Activated CD4-positive, alpha-beta T cell treated with anti-CD3 and anti-CD28 coated beads, Interleukin-2, amount 10 ng/mL, durations not matched to agents 7 days and 5 days (primary cell): Measurements from ENCODE around the gene CBLN3. TPM values are rescaled to one million over a fixed set of nuclear protein-coding genes. Genes with fewer than 3 reads are reported as not detected.

ENCODE experiments used
- CTCF ChIA-PET: fragments of 350-600 bp; sonication (Branson Sonifier 250); formaldehyde crosslinking; loops from one replicate; lab custom pipeline; 2021; ENCODE audit warnings: antibody characterized with exemption; lab: Charles Lee
- POLR2A ChIA-PET: fragments of 350-600 bp; sonication (Branson Sonifier 250); formaldehyde crosslinking; loops from one replicate; lab custom pipeline; 2021; ENCODE audit warnings: antibody characterized with exemption; lab: Charles Lee
- DNase-seq: peaks from one replicate; pipeline ENCODE4 v3.0.0-alpha.2; 2020
- H3K27ac Mint-ChIP-seq: one replicate; pipeline ENCODE4 v1.8.0; 2021; ENCODE audit warnings: mild to moderate bottlenecking, moderate library complexity, mixed read lengths
- H3K27me3 Mint-ChIP-seq: one replicate; pipeline ENCODE4 v1.8.0; 2021; ENCODE audit warnings: mixed read lengths
- H3K36me3 Mint-ChIP-seq: one replicate; pipeline ENCODE4 v1.8.0; 2021; ENCODE audit warnings: low read depth, mixed read lengths
- H3K4me1 Mint-ChIP-seq: one replicate; pipeline ENCODE4 v1.8.0; 2021; ENCODE audit warnings: mixed read lengths
- H3K4me3 Mint-ChIP-seq: one replicate; pipeline ENCODE4 v1.8.0; 2021; ENCODE audit warnings: mild to moderate bottlenecking, moderate library complexity, mixed read lengths
- H3K9me3 Mint-ChIP-seq: one replicate; pipeline ENCODE4 v1.8.0; 2021; ENCODE audit warnings: mixed read lengths
- total RNA-seq, 2 experiments: library from RNA; stranded (reverse); gene quantifications; one replicate each; pipeline ENCODE4 v1.2.3, GENCODE V29; 2021

The CBLN3 gene
- total RNA-seq, 2 experiments from 2014 or later, result 5.2 to 5.3 TPM

DNA sequence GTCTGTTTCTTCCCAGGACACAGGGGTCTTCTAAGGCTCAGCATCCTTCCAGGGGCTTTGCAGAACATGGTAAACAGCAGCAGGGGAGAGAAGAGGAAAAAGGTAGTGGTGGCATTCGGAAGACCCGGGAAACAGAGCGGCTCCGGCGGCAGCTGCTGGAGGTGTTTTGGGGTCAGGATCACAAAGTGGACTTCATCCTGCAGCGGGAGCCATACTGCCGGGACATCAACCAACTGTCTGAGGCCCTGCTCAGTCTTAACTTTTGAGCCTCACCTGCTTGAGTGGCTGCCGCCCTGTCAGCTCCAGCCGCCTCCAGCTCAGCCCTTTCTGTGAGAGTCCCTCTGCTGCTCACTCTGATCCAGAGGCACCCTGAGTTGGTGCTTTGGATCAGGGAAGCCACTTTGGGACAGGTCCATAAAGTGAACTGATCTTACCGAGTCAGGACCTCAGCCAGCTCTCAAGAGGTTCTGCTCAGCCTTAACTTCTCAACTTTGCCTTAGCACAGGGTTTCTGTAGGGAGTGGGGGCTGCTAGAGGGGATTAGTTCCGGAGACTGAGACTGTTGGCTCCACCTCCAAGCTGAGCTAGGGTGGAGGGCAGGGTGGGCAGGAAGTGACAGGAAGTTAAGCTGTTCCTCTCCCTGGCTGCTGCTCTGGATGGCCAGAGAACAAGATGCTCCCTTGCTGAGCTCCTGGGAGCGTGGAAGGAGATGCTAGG, 7.7 kb upstream of the CBLN3 start:
- Mint-ChIP-seq H3K4me1 (peaks cover 69% of the 10 kb centered on the region), H3K4me3 (peak overlapping the region; percentile 31), H3K36me3 (peaks cover 69% of the 10 kb centered on the region), H3K27ac (peak overlapping the region; percentile 89), H3K9me3 (no peaks in the 10 kb centered on the region), H3K27me3 (no peaks in the 10 kb centered on the region)
- ChIA-PET CTCF (interaction anchor here (0.6 to 3.5 kb wide), 17 partner anchors 9 to 1355 kb away, joined by 3 to 44 read pairs (median 5); partner anchors contain the start of genes CIDEB, DHRS1, LTB4R and LTB4R2), POLR2A (interaction anchor here (1.1 kb wide), 1 partner anchor 103 kb away, joined by 4 read pairs; no protein-coding TSS in a partner anchor)
- peak; percentile 39 for DNase-seq

DNA sequence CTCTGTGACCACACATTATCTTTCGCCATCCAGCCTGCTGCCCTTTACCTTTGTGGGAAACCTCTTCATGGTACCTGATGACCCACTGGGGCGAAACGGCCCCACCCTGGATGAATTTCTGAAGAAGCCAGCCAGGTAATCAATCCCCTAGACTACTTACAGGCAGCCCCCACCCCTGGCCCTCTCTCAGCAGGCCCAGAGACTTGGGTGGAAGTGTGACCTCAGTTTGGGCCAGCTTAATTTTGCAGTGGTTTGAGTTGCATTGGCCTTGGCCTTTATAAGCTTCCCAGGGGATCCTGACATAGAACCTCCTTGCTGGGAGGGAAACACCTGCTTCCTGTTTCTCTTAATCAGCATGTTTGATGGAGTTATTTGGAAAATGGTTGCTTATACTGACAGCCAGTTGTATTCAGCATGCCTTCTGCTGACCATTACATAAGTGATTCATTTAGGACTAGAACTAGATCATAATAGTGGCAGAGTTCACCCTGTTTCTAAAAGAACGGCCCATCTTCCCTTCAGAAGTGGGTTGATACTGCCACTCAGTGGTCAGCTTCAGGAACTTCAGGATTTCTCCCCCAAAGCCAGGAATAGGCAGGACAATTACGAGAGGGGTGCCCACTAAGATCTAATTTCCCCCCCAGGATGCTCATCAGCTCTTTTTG, 7.0 kb upstream of the CBLN3 start:
- Mint-ChIP-seq H3K27ac (peak overlapping the region; percentile 89), H3K4me1 (peaks cover 70% of the 10 kb centered on the region), H3K4me3 (peak overlapping the region; percentile 11), H3K36me3 (peaks cover 72% of the 10 kb centered on the region), H3K27me3 (no peaks in the 10 kb centered on the region), H3K9me3 (no peaks in the 10 kb centered on the region)
- CTCF ChIA-PET, result interaction anchor here (0.9 to 3.5 kb wide), 18 partner anchors 8 to 140 kb away, joined by 3 to 44 read pairs (median 4); partner anchors contain the start of genes CIDEB, DHRS1, LTB4R and LTB4R2
- POLR2A ChIA-PET, result interaction anchor here (0.6 to 1.1 kb wide), 2 partner anchors 103 to 311 kb away, joined by 4 to 10 read pairs; no protein-coding TSS in a partner anchor
- peak; percentile 63 for DNase-seq

DNA sequence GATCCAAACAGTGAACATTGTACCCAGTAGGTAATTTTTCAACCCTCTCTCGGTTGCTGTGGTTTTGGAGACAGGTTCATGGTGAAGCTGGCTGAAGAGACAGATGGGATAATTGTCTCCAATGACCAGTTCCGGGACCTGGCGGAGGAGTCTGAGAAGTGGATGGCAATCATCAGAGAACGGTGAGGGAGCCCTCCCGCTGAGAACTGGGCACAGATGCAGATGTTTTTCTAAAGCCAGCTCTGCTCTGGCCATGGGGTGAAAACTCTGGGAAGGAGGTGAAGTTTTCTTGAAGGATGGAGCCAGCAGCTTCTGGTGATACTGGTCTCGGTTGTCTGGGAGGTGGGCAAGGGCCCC, 6.5 kb upstream of the CBLN3 start:
- no peaks in the 10 kb centered on the region for H3K27me3 Mint-ChIP-seq
- no peaks in the 10 kb centered on the region for H3K9me3 Mint-ChIP-seq
- ChIA-PET POLR2A (interaction anchor here (0.6 kb wide), 1 partner anchor 310 kb away, joined by 10 read pairs; no protein-coding TSS in a partner anchor), CTCF (interaction anchor here (0.9 to 3.5 kb wide), 15 partner anchors 13 to 139 kb away, joined by 3 to 44 read pairs (median 5); partner anchors contain the start of genes CIDEB, DHRS1, LTB4R2 and NOP9)
- H3K27ac Mint-ChIP-seq, result no peak overlapping the region
- H3K36me3 Mint-ChIP-seq, result peaks cover 73% of the 10 kb centered on the region
- no peak overlapping the region for H3K4me3 Mint-ChIP-seq
- H3K4me1 Mint-ChIP-seq, result peaks cover 70% of the 10 kb centered on the region
- no peak for DNase-seq

DNA sequence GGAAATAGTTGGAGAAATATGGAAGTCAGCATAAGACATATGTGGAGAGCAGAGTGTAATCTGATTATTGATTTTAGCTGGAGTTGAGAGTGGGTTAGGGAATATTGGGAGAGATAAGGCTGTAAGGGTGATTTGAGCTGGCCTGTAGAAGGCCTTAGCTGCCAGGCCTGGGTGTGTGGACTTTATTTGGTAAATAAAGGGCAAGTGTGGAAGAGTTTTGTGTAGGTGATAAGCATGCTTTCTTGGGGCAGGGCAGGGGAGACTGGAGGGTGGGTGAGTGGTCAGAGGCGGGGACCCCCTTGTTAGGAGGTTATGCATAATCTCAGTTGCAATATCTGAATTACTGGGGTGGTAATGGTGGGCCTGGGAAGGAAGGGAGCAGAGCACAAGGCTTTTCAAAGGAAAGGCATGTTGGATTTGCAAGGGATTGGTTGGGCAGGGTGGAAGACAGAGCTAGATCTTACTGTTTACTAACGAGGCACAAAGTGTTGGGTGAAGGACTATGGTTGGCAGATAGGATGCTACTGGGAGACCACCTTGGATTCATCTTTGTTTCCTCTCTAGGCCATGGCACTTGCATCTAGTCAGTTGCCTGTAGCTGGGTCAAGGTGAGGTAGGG, 5.8 kb upstream of the CBLN3 start:
- H3K9me3 Mint-ChIP-seq, result no peaks in the 10 kb centered on the region
- H3K27ac Mint-ChIP-seq, result peak overlapping the region; percentile 11
- DNase-seq, result no peak
- H3K36me3 Mint-ChIP-seq, result peaks cover 67% of the 10 kb centered on the region
- H3K27me3 Mint-ChIP-seq, result no peaks in the 10 kb centered on the region
- ChIA-PET CTCF (interaction anchor here (0.6 to 3.5 kb wide), 14 partner anchors 12 to 285 kb away, joined by 3 to 44 read pairs (median 4); partner anchors contain the start of genes CIDEB, LTB4R2 and RIPK3), POLR2A (no interaction called here)
- H3K4me3 Mint-ChIP-seq, result no peak overlapping the region
- H3K4me1 Mint-ChIP-seq, result peaks cover 66% of the 10 kb centered on the region

DNA sequence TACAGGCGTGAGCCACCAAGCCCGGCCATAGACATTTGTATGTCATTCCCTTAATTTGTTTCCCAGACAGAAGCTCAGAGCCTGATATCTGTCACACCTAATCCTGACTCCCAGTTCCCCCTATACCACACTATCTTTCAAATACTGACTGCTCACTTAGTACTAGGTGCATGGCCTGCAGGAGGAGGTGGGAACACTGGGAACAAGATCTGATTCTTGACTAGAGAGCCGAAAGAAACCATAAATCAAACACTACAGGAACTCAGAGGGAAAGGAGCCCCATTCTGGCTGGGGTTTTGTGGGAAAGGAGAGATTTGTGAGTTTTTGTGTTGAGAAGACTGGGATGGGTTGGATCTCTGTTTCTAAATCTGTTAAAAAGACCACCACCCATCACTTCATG, 5.2 kb upstream of the CBLN3 start:
- Mint-ChIP-seq H3K9me3 (no peaks in the 10 kb centered on the region), H3K36me3 (peaks cover 66% of the 10 kb centered on the region), H3K27me3 (no peaks in the 10 kb centered on the region), H3K4me1 (peaks cover 65% of the 10 kb centered on the region), H3K4me3 (no peak overlapping the region), H3K27ac (no peak overlapping the region)
- POLR2A ChIA-PET, result no interaction called here
- CTCF ChIA-PET, result interaction anchor here (0.6 to 0.9 kb wide), 3 partner anchors 102 to 159 kb away, joined by 3 to 4 read pairs (median 3); no protein-coding TSS in a partner anchor
- no peak for DNase-seq

DNA sequence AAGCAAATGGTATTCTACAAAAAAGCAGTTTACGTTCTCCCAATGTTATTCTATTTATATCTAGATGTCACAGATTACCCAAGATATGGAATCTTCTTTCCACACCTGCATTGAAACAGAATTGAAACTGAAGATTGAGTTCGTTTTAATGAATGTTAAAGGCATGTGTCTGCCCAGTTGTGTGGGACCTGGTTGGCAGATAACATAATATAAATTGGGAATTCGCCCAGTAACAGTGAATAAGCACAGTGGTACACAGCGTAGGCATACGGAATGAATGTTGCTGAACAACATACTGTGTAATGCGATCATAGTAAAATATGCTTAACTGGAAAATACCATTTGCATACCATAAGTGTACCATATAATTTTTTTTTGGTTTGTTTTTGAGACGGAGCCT, 4.6 kb upstream of the CBLN3 start:
- Mint-ChIP-seq H3K4me3 (no peak overlapping the region), H3K9me3 (no peaks in the 10 kb centered on the region), H3K36me3 (peaks cover 60% of the 10 kb centered on the region), H3K4me1 (peaks cover 65% of the 10 kb centered on the region), H3K27ac (no peak overlapping the region), H3K27me3 (no peaks in the 10 kb centered on the region)
- CTCF ChIA-PET, result interaction anchor here (0.6 to 3.6 kb wide), 3 partner anchors 101 to 127 kb away, joined by 3 to 33 read pairs (median 3); partner anchors contain the start of genes CIDEB and LTB4R2
- POLR2A ChIA-PET, result no interaction called here
- no peak for DNase-seq

DNA sequence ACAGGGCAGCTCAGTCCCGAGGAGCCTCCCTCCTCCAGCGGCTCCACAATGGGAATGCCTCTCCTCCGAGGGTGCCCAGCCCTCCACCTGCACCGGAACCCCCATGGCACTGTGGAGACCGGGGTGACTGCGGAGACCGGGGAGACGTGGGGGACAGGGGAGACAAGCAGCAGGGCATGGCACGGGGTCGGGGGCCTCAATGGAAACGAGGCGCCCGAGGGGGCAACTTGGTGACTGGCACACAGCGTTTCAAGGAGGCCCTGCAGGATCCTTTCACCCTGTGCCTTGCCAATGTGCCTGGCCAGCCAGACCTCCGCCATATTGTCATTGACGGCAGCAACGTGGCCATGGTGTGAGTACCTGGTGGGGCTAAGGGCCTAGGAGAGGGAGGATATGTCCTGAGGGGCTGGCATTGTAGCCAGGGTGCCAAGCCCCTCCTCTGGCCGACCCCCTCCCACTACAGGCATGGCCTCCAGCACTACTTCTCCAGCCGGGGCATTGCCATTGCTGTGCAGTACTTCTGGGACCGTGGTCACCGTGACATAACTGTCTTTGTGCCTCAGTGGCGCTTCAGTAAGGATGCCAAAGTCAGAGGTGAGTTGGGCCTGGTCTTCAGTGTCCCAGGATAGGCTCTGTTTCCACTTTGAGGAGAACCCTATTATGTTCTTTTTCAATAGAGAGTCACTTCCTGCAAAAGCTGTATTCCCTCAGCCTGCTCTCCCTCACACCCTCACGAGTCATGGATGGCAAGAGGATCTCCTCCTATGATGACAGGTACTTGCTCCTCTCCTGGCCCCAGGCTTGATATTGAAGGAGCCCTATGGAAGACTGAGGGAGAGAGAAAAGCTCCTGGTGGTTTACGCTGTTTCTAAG, 3.0 kb upstream of the CBLN3 start:
- ChIA-PET CTCF (interaction anchor here (0.6 to 6.5 kb wide), 36 partner anchors 9 to 324 kb away, joined by 3 to 108 read pairs (median 5); partner anchors contain the start of genes ADCY4, CIDEB, DCAF11 and GZMB), POLR2A (interaction anchor here (1.0 to 2.5 kb wide), 3 partner anchors 9 to 99 kb away, joined by 3 to 18 read pairs (median 3); no protein-coding TSS in a partner anchor)
- peaks cover 44% of the 10 kb centered on the region for H3K36me3 Mint-ChIP-seq
- no peak for DNase-seq
- no peaks in the 10 kb centered on the region for H3K9me3 Mint-ChIP-seq
- no peak overlapping the region for H3K4me3 Mint-ChIP-seq
- peaks cover 57% of the 10 kb centered on the region for H3K4me1 Mint-ChIP-seq
- peak overlapping the region; percentile 98 for H3K27ac Mint-ChIP-seq
- no peaks in the 10 kb centered on the region for H3K27me3 Mint-ChIP-seq

DNA sequence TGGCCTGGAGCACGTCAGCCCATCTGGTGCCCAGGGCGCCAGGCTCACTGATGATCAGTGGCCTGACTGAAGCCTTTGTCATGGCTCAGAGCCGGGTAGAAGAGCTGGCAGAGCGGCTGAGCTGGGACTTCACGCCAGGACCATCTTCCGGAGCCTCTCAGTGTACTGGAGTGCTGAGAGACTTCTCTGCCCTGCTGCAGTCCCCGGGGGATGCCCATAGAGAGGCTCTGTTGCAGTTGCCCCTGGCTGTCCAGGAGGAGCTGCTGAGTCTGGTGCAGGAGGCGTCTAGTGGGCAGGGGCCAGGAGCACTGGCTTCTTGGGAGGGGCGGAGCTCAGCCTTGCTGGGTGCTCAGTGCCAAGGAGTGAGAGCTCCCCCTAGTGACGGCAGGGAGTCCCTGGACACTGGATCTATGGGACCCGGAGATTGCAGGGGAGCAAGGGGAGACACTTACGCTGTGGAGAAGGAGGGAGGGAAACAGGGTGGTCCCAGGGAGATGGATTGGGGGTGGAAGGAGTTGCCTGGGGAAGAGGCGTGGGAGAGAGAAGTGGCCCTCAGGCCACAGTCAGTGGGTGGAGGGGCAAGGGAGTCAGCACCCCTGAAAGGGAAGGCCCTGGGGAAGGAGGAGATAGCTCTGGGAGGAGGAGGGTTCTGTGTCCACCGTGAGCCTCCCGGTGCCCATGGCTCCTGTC, 2.2 kb upstream of the CBLN3 start:
- Mint-ChIP-seq H3K27ac (peak overlapping the region; percentile 98), H3K9me3 (no peaks in the 10 kb centered on the region), H3K4me3 (peak overlapping the region; percentile 90), H3K4me1 (peaks cover 56% of the 10 kb centered on the region), H3K36me3 (peaks cover 37% of the 10 kb centered on the region), H3K27me3 (no peaks in the 10 kb centered on the region)
- POLR2A ChIA-PET, result interaction anchor here (0.6 to 2.5 kb wide), 6 partner anchors 10 to 282 kb away, joined by 3 to 18 read pairs (median 4); no protein-coding TSS in a partner anchor
- CTCF ChIA-PET, result interaction anchor here (0.6 to 6.5 kb wide), 55 partner anchors 9 to 391 kb away, joined by 3 to 108 read pairs (median 5); partner anchors contain the start of genes ADCY4, CHMP4A, CIDEB and DCAF11
- peak; percentile 95 for DNase-seq

DNA sequence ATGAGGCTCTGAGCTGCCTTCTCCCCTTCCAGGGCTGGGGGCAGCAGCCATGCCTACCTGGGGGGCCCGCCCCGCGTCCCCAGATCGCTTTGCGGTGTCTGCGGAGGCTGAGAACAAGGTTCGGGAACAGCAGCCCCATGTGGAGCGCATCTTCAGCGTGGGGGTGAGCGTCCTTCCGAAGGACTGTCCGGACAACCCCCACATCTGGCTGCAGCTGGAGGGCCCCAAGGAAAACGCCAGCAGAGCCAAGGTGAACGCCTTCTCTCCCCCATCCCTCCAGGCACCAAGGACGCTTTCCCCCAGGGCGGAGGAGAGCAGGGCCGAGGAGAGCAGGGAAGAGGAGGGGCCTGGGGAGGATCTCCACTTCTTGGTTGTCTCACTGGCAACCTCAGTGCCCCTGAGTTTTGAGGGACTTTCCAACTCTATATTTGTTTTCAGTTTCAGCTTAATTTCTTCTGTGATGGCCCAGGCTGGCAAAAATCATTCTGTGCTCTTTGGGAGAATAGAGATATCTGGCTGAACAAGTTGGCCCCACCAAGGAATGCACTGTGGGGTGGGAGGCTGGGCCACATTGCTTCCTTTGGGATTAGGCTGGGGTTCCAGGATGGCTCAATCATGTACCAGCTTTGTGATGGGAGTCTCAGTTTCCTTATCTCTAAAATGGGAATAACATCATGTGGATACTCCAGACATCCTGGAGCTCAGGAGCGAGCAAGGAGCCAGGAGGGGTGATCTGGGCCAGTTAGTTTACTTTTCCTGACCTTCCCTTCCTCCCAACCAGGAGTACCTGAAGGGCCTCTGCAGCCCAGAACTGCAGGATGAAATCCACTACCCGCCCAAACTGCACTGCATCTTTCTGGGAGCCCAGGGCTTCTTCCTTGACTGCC, 1.5 kb upstream of the CBLN3 start:
- Mint-ChIP-seq H3K4me1 (peaks cover 56% of the 10 kb centered on the region), H3K4me3 (peak overlapping the region; percentile 90), H3K36me3 (peaks cover 33% of the 10 kb centered on the region), H3K9me3 (no peaks in the 10 kb centered on the region), H3K27me3 (no peaks in the 10 kb centered on the region), H3K27ac (peak overlapping the region; percentile 98)
- CTCF ChIA-PET, result interaction anchor here (0.6 to 6.5 kb wide), 56 partner anchors 8 to 390 kb away, joined by 3 to 108 read pairs (median 4); partner anchors contain the start of genes ADCY4, CHMP4A, CIDEB and DCAF11
- POLR2A ChIA-PET, result interaction anchor here (0.6 to 2.5 kb wide), 8 partner anchors 11 to 283 kb away, joined by 3 to 18 read pairs (median 4); partner anchors contain the start of gene SDR39U1
- DNase-seq, result peak; percentile 71

DNA sequence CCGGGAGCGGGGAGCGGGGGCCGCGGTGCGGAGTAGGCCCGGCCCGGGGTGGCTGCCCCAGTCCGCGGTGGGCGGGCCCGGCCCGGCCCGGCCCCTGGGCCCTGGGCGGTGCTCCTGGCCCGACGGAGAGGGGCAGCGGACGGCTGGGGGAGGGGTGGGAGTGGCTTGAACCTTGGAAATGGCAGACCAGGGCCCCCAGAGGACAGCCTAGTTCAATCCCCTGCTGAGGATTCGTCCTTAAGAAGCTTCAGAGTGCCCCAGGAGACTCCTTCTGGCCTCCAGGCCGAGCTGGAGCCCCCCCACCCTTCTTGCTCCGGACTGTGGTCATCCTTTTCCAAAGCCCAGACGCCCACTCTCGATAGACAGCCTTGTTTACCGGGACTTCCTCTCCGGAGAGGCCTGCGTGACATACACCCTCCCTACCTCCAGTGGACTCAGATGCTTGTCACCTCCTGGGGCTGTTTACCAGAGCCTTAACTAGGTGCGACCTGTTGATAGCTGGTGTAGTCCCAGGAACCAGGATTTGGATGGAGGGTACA, 744 bp upstream of the CBLN3 start:
- peaks cover 57% of the 10 kb centered on the region for H3K4me1 Mint-ChIP-seq
- peak; percentile 62 for DNase-seq
- CTCF ChIA-PET, result interaction anchor here (1.0 to 6.5 kb wide), 17 partner anchors 11 to 283 kb away, joined by 3 to 108 read pairs (median 7); partner anchors contain the start of genes ADCY4, CIDEB, LTB4R2 and NYNRIN

More for the DNA sequence above, 744 bp upstream of the CBLN3 start:
- no peaks in the 10 kb centered on the region for H3K27me3 Mint-ChIP-seq
- H3K36me3 Mint-ChIP-seq, result peaks cover 29% of the 10 kb centered on the region
- H3K9me3 Mint-ChIP-seq, result no peaks in the 10 kb centered on the region
- peak overlapping the region; percentile 90 for H3K4me3 Mint-ChIP-seq
- POLR2A ChIA-PET, result interaction anchor here (0.6 to 2.5 kb wide), 8 partner anchors 11 to 315 kb away, joined by 3 to 18 read pairs (median 4); partner anchors contain the start of genes DCAF11, NRL, RIPK3 and SDR39U1
- peak overlapping the region; percentile 98 for H3K27ac Mint-ChIP-seq
